GM21528 (cell line): ENCODE results near the gene CCNB1.
"Not testable (repeated sequence)": the region's sequence is repeated elsewhere in the genome, so short reads cannot be mapped to it uniquely, and the experiment has no call there.

Experiments
- ATAC-seq: cut with Tn5 transposase; IDR thresholded peaks from one replicate; pipeline ENCODE4 v1.9.1; 2021; ENCODE audit warnings: mild to moderate bottlenecking, moderate library complexity; ENCODE audit not compliant: unreplicated experiment, low FRiP score

CCNB1 gene

DNA sequence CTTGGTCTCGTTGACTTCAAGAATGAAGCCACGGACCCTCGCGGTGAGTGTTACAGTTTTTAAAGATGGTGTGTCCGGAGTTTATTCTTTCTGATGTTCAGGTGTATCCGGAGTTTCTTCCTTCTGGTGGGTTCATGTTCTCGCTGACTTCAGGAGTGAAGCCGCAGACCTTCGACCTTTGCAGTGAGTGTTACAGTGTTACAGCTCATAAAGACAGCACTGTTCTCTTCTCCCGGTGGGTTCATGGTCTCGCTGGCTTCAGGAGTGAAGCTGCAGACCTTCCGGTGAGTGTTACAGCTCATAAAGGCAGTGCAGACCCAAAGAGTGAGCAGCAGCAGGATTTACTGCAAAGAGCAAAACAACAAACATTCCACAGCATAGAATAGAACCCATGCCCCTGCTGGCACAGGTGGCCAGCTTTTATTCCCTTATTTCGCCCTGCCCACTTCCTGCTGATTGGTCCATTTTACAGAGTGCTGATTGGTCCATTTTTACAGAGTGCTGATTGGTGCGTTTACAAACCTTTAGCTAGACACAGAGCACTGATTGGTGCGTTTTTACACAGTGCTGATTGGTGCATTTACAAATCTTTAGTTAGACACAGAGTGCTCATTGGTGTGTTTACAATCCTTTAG lies 14.8 kb downstream of the CCNB1 start:
- ATAC-seq, result not testable (repeated sequence)

GRCh38 chr5:69184621-69185020 lies 17.7 kb downstream of the CCNB1 start:
- no peak for ATAC-seq

- ATAC-seq, result no peak
These were observed 20.4 kb downstream of the CCNB1 start for GRCh38 chr5:69187342-69187741.

DNA sequence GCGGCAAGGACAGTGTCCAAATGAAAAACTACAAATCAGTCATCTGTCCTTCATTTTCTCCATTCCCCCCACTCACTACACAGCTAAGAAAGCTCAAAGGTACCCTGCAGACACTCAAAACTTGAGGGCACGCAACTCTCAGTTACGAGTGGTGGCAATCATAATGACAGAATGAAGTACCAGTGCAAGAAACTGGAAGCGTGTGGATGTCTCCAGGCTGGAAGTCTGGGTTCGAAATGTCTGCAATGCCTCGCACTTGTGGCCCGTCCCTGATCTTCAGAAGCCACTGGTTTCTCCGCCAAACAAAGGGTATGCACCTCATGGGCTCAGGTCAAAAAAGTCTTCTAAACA lies 21.8 kb downstream of the CCNB1 start:
- ATAC-seq, result no peak

DNA sequence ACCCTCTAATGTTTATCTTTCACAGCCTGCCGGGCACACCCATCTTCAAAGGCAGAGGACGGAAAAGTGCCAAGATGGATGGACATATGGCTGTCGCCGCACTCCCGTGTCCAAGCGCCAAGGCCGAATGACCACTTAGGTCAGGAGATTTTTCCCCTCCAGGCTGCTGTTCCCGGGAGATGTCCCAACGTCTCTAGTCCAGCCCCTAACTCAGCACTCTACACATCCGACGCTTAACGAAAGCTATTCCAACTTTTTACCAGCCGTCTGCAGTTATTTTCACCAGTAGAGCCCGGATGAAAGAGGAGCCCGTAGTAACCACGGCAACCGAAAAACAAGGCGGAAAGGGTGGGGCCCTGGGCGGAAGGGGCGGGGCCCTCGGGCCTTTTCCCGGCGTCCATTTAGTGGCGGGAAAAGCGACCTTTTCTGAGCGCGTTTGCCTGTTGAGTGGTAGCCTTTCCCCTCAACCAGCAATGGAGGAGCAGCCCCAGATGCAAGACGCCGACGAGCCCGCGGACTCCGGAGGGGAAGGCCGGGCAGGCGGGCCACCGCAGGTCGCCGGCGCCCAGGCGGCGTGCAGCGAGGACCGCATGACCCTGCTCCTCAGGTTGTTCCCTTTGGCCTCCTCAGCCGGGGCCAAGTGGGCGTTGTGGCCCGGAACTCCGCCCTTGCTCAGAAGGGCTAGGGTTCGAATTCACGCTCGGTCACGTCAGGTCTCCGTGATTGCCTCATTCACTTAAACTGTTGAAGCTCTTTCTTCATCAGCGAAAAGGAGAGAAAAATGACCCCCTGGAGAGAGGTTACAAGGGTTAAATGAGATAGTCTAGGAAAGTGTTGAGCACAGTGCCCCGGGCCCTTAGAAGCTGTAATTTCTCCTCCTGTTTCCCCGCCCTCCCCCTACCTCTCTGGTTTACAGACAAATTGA lies 22.5 kb downstream of the CCNB1 start, which contains the start of gene CENPH:
Gene CENPH, plus strand, starts transcription at position 422 of the 925 bp plus-strand sequence. Its CDS starts 52 bp downstream, at position 474.
- ATAC-seq, result peak; percentile 93

DNA sequence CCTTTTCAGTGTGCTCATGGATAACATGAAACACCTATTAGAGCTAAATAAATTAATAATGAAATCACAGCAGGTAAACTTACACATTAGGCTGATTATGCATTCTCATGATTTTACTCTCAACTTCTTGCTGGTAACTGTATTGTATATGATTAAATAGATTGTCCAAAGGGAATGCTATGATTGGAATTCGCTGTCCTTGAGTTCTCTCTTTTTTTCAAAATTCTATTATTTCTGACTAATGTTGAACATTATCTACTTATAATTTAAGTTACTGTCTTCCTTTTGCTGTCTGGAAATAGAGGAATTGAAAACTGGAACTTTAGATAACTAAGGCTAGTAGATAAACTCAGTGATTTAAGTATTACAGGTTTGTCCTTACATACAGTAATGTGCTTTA lies 35.5 kb downstream of the CCNB1 start:
- no peak for ATAC-seq

DNA sequence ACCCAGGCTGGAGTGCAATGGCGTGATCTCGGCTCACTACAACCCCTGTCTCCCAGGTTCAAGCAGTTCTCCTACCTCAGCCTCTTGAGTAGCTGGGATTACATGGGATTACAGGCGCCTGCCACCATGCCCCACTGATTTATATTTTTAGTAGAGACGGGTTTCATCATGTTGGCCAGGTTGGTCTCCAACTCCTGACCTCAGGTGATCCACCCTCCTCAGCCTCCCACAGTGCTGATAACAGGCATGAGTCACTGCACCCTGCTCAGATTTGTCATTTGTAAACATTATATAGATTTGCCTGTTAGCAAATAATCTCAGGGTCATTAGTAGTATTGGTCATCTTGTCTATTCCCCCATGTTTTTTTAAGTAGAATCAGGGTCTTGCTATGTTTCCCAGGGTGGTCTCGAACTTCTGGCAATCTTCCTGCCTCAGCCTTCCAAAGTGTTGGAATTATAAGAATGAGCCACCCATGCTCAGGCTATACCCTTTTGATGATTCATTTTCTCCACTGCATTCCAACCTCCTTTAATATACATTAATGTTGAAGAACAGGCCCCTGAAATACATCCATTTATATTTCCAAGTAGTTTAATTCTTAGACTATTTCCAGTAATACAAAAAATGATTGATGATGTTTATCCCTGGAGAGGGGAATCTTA lies 39.7 kb downstream of the CCNB1 start:
- no peak for ATAC-seq

DNA sequence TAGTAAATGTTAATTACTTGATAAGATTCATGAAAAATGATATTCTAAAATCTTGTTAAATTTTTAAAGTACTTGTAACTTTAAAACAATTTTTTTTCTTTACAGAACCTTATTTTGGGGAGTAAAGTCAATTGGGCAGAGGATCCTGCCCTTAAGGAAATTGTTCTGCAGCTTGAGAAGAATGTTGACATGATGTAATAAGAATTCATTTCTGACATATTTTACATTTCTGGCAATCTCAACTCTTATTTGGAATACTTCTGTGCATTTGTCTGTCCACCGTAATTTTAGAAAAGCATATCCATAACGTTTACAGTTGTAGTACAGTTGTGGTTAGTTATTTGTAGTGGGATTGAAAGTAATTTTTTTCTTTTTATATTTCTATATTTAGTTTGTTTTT lies 42.7 kb downstream of the CCNB1 start:
- no peak for ATAC-seq

DNA sequence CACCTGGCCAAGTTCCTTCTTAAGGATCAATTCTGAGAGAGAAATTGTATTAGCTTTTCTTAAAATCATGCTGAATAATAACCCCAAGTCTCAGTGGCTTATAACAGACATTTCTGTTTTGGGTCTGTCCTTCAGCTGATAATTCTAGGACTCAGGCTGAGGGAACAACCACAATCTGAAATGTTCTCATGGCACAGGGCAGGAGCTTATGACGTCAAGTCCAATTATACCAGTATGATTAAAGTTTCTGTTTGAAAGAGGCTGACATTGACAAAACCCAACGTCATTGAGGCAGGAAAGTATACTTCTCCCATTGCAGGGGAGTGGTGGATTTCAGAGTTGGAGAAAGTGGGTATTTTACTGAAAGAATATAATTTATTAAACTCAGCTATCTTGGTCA lies 44.2 kb downstream of the CCNB1 start:
- no peak for ATAC-seq

GRCh38 chr5:69212022-69212421 lies 45.1 kb downstream of the CCNB1 start:
- no peak for ATAC-seq

DNA sequence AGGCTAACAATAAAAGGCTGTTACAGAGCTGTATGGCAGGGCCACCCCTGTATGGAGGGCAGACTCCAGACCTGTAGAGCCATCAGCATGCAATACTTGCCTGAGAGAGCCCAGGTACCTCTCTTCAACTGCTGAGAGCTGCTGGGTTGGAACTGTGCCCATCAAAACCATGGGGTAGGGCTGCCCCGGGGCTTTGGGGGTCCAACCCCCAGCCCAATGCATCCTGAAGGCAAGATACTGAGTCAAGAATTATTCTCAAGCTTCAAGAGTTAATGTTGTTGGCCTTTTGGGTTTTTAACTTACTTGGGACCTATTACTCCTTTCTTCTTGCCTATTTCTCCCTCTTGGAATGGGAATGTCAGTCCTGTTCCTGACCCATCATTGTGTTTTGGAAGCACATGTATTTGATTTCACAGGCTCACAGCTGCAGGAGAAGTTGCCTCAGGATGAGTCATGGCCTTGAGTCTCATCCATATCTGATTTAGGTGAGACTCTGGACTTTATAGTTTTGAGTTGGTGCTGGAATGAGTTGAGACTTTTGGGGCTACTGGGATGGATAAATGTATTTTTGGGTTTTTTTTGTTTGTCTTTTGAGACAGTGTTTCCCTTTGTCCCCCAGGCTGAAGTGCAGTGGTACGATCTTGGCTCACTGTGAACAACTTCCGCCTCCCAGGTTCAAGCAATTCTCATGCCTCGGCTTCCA lies 46.7 kb downstream of the CCNB1 start:
- ATAC-seq, result no peak

DNA sequence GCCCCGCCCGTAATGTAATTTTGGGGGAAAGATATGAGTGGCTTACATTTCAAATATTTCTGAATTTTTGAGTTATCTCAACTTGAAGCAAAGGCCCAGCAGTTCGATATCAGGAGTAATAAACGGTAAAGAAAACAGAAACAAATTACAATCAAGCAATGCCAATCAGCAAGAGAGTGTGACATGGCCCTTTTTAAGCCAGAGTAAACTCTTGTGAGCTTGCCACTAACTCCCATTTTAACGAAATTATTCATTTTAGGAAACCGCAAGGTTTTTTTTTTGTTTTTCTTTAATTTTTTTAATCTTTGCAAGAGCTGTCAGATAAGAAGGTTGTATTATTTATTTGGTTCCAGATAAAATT lies 50.2 kb downstream of the CCNB1 start:
- ATAC-seq, result no peak

- ATAC-seq, result peak; percentile 93
These were observed 50.9 kb downstream of the CCNB1 start for GRCh38 chr5:69217548-69218526.

DNA sequence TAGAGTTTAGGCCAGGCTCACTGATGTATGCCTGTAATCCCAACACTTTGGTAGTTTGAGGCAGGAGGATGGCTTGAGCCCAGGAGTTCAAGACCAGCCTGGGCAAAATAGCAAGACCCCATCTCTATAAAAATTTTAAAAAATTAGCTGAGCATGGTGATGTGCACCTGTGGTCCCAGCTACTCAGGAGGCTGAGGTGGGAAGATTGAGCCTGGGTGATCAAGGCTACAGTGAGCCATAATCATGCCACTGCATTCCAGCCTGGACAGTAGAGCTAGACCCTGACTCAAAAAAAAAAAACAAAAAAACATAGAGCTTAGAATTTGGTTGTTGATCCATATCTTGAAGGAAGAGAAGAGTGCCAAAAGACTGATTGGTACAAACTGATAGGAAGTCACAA lies 53.0 kb downstream of the CCNB1 start:
- no peak for ATAC-seq

- not testable (repeated sequence) for ATAC-seq
These were observed 53.4 kb downstream of the CCNB1 start for GRCh38 chr5:69220371-69220770.

GRCh38 chr5:69220833-69221232 lies 53.9 kb downstream of the CCNB1 start:
- not testable (repeated sequence) for ATAC-seq

DNA sequence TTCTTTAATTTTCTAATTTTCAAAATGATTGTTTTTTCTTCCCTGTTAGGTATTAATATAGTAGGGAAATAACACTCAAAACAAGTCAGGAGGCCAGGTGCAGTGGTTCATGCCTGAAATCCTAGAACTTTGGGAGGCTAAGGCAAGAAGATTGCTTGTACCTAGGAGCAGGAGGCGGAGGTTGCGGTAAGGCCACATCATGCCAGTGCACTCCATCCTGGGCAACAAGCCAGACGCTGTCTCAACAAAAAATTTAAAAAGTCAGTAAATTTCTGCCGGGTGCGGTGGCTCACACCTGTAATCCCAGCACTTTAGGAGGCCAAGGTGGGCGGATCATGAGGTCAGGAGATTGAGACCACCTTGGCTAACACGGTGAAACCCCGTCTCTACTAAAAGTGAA lies 57.6 kb downstream of the CCNB1 start:
- no peak for ATAC-seq

- no peak for ATAC-seq
These were observed 58.9 kb downstream of the CCNB1 start for GRCh38 chr5:69225860-69226259.
